Brain microvascular endothelial cell (primary cell): ENCODE results near the gene MYO7A.

Source experiments
- DNase-seq: peaks from one replicate; pipeline ENCODE4 v3.0.0-alpha.2; 2020
- H3K27ac ChIP-seq: fragments of 250-450 bp; sonication (Bioruptor Pico); 2 replicates; pipeline ENCODE4 v1.5.1; 2020; ENCODE audit warnings: mild to moderate bottlenecking, moderate library complexity
- H3K27me3 ChIP-seq: fragments of 250-450 bp; sonication (Bioruptor Pico); replicated peaks from 2 replicates; pipeline ENCODE4 v1.5.1; 2020; ENCODE audit warnings: mild to moderate bottlenecking
- H3K36me3 ChIP-seq: fragments of 250-450 bp; sonication (Bioruptor Pico); replicated peaks from 2 replicates; pipeline ENCODE4 v1.5.1; 2020; ENCODE audit warnings: mild to moderate bottlenecking
- H3K4me3 ChIP-seq: 2 replicates; pipeline ENCODE4 v1.5.1; 2011; ENCODE audit warnings: low read depth, mild to moderate bottlenecking, control low read depth, low read length, moderate library complexity
- in situ Hi-C: cut with HindIII; loops from 2 replicates; pipeline ENCODE4 v1.10.0; 2017; ENCODE audit warnings: low sequenced_read_pairs, low pct_ligation_motif_present
- TF ChIP-seq, protein P1 (sequence below): IDR thresholded peaks from 2 replicates; pipeline ENCODE4 v1.5.1; 2011; ENCODE audit warnings: low read depth, mild to moderate bottlenecking, moderate library complexity, low read length, control low read depth, inconsistent platforms; ENCODE audit errors: missing control alignments

MYO7A gene

DNA sequence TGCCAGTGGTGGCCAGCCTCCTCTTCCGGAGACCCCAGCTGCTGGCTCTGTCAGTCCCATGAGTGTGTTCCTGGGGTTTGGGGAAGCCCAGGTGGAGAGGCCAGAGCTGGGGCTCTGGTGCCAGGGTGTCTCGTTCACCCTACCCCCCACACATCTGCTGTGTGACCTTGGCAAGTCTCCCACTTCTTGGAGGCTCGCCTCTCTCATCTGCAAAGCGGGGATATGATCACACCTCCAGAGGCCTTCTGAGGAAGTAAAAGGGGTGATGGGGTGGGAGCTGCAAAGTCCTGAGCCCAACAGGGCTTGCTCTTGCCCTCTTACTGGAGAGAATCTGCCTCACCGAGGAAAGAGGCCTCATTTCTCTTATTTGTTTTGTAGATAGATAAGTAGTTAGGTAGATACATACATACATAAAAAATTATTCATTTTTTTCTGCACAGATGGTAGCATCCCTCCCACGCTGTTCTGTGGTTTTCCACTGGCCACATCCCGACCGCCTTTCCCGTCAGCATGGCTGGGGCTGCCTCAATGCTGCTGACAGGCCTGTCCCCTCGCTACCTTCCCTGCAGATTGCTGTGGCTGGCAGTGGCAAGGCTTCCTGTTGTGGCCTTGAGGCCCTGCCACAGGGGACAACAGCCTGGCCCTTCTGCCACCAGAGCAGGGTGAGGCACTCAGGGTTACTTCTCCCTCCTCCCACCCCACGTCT, 23.9 kb downstream of the MYO7A start:
- H3K36me3 ChIP-seq = no peaks in the 10 kb centered on the region
- in situ Hi-C loops = no loop called here
- no peak overlapping the region for H3K27ac ChIP-seq
- peaks cover 4% of the 10 kb centered on the region for H3K27me3 ChIP-seq
- no peak for DNase-seq
- H3K4me3 ChIP-seq = no peak overlapping the region
- TF ChIP-seq, protein P1, sequence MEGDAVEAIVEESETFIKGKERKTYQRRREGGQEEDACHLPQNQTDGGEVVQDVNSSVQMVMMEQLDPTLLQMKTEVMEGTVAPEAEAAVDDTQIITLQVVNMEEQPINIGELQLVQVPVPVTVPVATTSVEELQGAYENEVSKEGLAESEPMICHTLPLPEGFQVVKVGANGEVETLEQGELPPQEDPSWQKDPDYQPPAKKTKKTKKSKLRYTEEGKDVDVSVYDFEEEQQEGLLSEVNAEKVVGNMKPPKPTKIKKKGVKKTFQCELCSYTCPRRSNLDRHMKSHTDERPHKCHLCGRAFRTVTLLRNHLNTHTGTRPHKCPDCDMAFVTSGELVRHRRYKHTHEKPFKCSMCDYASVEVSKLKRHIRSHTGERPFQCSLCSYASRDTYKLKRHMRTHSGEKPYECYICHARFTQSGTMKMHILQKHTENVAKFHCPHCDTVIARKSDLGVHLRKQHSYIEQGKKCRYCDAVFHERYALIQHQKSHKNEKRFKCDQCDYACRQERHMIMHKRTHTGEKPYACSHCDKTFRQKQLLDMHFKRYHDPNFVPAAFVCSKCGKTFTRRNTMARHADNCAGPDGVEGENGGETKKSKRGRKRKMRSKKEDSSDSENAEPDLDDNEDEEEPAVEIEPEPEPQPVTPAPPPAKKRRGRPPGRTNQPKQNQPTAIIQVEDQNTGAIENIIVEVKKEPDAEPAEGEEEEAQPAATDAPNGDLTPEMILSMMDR = no peak

DNA sequence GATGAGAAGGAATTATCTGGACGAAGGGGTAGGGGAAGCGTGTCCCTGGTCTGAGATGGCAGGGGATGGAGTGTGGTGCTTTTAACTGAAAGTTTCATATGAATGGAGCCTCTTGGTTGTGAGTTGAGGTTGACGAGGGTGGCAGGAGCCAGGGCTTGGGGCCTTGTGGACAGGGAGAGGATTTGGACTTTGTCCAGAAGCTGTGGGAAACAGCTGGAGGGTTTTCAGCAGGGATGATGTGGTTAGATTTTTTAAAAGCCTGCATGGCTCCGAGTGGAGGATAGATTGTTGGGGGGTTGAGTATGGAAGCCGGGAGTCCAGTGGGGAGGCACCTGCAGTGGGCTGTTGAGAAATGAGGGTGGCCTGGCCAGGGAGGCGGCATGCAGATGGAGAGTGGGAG, 24.8 kb downstream of the MYO7A start:
- Histone ChIP-seq H3K27ac (no peak overlapping the region), H3K4me3 (no peak overlapping the region), H3K36me3 (no peaks in the 10 kb centered on the region), H3K27me3 (no peaks in the 10 kb centered on the region)
- DNase-seq = no peak
- TF ChIP-seq, protein P1 = no peak
- in situ Hi-C loops = no loop called here

DNA sequence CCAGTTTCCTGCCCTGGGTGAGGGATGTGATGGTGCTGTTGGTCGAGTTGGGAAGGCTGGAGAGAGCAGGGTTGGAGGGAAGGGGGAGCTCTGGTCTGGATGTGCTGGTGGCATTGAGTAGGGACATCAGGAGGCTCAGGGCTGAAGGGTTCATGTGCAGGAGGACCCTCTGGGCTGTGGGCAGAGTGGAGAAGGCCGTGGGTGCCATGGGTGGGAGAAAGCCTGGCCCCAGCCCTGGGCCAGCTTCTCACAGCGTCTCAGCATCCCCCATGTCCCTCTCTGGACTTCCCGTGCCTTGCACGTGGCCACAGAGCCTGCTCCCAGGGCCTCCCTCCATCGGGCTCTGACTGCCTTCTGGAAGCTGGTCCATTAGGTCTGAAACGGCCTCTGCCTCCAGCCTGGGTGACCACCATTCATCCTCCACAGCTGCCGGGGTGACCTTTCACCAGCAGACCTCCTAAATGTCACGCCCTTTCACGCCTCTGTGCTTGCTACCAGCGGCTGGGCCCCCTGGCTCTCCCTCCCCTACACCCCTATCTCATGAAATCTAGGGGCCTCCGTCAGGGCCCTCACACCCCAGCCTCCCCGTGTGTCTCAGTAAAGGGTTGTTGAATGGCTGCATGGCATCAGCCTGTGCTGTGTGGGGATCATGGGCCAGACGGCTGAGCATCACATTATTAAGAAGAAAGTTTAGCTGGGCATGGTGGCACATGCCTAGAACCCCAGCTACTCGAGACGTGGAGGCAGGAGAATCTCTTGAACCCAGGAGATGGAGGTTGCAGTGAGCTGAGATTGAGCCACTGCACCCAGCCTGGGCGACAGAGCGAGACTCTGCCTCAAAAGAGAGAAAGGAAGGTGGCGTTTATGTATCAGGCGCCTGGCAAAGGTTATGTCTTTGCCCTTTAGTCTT, 25.5 kb downstream of the MYO7A start:
- no peaks in the 10 kb centered on the region for H3K27me3 ChIP-seq
- in situ Hi-C loops = no loop called here
- DNase-seq = no peak
- H3K36me3 ChIP-seq = no peaks in the 10 kb centered on the region
- H3K27ac ChIP-seq = no peak overlapping the region
- no peak overlapping the region for H3K4me3 ChIP-seq
- TF ChIP-seq, protein P1 = no peak

DNA sequence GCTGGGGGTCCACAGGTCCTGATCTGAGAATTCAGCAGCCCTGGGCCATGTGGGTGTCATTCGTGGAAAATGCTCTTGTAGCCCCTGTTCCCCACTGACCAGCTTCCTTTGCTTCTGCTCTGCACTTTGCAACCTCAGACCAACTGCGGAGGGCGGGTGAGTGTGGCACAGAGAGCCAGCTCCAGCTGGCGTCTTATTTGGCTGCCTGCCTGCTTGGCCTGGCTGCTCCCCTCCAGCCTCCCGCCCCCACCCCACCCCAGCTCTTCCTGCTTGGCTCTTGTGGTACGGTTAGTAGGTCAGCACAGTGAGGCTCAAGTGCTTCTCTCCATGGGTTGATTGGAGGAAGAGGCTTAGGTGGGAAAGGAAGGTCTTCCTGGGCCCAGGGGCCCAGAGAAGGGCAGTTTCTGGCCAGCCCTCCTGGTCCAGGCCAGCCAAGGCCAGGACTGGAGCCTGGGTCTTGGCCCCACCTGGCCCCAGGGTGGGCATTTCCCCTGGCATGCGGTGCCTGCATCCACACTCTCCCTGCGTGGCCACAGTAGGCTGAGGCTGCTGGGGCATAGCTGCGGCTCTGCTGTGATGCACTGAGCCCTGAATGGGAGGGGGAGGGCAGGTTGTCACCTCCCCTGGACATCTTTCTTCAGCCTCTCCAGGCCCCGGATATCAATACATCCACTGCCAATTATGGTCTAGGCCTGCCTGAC, 26.5 kb downstream of the MYO7A start:
- H3K27me3 ChIP-seq = no peaks in the 10 kb centered on the region
- TF ChIP-seq, protein P1 = no peak
- in situ Hi-C loops = no loop called here
- DNase-seq = no peak
- H3K36me3 ChIP-seq = no peaks in the 10 kb centered on the region
- H3K4me3 ChIP-seq = no peak overlapping the region
- no peak overlapping the region for H3K27ac ChIP-seq

DNA sequence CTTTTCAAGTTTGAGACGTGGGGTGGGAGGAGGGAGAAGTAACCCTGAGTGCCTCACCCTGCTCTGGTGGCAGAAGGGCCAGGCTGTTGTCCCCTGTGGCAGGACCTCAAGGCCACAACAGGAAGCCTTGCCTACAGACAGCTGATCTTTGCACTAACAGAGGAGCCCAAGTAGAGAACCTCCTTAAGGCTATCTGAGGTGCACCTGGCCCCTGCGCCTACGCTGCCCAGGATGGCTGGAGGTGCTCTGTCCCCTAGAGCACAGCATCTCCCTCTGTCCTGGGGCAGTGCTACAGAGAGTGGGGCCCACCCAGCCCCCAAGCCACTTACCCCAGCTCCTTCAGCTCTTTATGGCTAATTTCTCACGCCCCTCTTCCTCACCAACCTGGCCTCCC, 27.0 kb downstream of the MYO7A start:
- in situ Hi-C loops = no loop called here

More for the DNA sequence above, 27.0 kb downstream of the MYO7A start:
- no peak overlapping the region for H3K4me3 ChIP-seq
- H3K36me3 ChIP-seq = no peaks in the 10 kb centered on the region
- no peak overlapping the region for H3K27ac ChIP-seq
- DNase-seq = no peak
- no peaks in the 10 kb centered on the region for H3K27me3 ChIP-seq
- TF ChIP-seq, protein P1 = no peak
